ENCODE data around the gene MLYCD.

DNA sequence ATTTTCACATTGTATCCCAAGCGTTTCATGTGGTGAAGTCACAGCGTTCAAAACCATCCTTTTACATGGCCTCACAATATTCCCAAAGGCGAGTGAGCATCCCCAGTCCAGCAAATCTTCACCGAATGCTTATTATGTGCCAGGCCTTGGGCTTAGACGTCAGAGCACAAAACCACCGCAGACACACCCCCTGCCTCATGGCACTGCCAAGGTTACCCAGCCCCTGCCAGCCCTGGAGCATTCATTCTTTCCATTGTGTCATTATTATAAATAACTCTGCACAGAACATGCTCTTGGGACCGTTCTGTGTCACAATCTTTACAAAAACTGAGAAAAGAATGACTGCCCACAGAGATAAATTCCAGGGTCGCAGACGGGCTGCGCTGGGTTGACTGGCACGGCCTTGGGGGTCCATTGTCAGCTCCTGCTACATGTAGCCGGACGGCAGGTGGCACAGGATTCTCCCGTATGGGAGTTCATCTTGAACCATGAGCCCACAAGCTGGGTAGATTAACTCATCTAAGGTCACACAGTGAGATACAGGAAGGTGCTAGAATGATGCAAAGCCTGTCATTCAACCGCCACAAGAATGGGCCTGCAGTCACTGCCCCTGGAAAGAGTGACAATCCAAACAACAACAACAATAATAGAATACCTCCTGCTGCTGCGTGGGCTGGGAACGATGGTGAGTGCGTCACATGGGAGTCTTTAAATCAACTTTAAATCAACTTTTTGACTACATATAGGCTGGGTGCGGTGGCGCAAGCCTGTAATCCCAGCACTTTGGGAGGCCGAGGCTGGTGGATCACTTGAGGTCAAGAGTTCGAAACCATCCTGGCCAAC, 64.6 kb downstream of the MLYCD start:
- TF ChIP-seq, protein P1, sequence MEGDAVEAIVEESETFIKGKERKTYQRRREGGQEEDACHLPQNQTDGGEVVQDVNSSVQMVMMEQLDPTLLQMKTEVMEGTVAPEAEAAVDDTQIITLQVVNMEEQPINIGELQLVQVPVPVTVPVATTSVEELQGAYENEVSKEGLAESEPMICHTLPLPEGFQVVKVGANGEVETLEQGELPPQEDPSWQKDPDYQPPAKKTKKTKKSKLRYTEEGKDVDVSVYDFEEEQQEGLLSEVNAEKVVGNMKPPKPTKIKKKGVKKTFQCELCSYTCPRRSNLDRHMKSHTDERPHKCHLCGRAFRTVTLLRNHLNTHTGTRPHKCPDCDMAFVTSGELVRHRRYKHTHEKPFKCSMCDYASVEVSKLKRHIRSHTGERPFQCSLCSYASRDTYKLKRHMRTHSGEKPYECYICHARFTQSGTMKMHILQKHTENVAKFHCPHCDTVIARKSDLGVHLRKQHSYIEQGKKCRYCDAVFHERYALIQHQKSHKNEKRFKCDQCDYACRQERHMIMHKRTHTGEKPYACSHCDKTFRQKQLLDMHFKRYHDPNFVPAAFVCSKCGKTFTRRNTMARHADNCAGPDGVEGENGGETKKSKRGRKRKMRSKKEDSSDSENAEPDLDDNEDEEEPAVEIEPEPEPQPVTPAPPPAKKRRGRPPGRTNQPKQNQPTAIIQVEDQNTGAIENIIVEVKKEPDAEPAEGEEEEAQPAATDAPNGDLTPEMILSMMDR (conservative IDR thresholded peaks at IDR 0.05; ENCODE audit: low read depth, low read length), result no peak
- TF ChIP-seq EZH2 (IDR thresholded peaks at IDR 0.05; ENCODE audit: borderline replicate concordance, low read depth, low read length, poor library complexity, severe bottlenecking), result no peak

Measured in A673 (cell line).